ENCODE measurements around the gene SYAP1. TPM values are rescaled to one million over a fixed set of nuclear protein-coding genes. Genes with fewer than 3 reads are reported as not detected.
"Not testable (repeated sequence)": the region's sequence is repeated elsewhere in the genome, so short reads cannot be mapped to it uniquely, and the experiment has no call there.

SYAP1 gene
- total RNA-seq, 1 donor from 2014 or later = 16.0 TPM

GRCh38 chrX:16756724-16757123 lies 37.3 kb downstream of the SYAP1 start:
- peaks cover 0 to 37% of the 10 kb centered on the region in 2 donors for H3K36me3 ChIP-seq
- no peaks in the 10 kb centered on the region for H3K27me3 ChIP-seq
- no peak overlapping the region for H3K4me3 ChIP-seq
- H3K9me3 ChIP-seq = no peaks in the 10 kb centered on the region
- no peak for DNase-seq (ENCODE audit: extremely low spot score in 2 of 2)
- H3K4me1 ChIP-seq = no peaks in the 10 kb centered on the region
- intact Hi-C loops (cut with DNase I) = no loop called here
- TF ChIP-seq POLR2A (IDR thresholded peaks at IDR 0.05) (no peak), POLR2AphosphoS5 (IDR thresholded peaks at IDR 0.05; ENCODE audit: insufficient read depth in 1 of 2, low read depth in 1 of 2) (no peak)
- TF ChIP-seq, protein P1, sequence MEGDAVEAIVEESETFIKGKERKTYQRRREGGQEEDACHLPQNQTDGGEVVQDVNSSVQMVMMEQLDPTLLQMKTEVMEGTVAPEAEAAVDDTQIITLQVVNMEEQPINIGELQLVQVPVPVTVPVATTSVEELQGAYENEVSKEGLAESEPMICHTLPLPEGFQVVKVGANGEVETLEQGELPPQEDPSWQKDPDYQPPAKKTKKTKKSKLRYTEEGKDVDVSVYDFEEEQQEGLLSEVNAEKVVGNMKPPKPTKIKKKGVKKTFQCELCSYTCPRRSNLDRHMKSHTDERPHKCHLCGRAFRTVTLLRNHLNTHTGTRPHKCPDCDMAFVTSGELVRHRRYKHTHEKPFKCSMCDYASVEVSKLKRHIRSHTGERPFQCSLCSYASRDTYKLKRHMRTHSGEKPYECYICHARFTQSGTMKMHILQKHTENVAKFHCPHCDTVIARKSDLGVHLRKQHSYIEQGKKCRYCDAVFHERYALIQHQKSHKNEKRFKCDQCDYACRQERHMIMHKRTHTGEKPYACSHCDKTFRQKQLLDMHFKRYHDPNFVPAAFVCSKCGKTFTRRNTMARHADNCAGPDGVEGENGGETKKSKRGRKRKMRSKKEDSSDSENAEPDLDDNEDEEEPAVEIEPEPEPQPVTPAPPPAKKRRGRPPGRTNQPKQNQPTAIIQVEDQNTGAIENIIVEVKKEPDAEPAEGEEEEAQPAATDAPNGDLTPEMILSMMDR (IDR thresholded peaks at IDR 0.05) = no peak
- H3K27ac ChIP-seq = no peak overlapping the region

GRCh38 chrX:16761500-16761899 lies 42.1 kb downstream of the SYAP1 start:
- H3K9me3 ChIP-seq; DNase-seq (ENCODE audit: extremely low spot score in 2 of 2); H3K27me3 ChIP-seq; H3K4me3 ChIP-seq; intact Hi-C loops (cut with DNase I); H3K4me1 ChIP-seq; H3K27ac ChIP-seq: not testable (repeated sequence)
- peaks cover 0 to 21% of the 10 kb centered on the region in 2 donors for H3K36me3 ChIP-seq

- H3K9me3 ChIP-seq = no peaks in the 10 kb centered on the region
- no peak overlapping the region for H3K27ac ChIP-seq
- intact Hi-C loops (cut with DNase I) = no loop called here
- H3K36me3 ChIP-seq = peaks cover 0 to 11% of the 10 kb centered on the region in 2 donors
- H3K4me3 ChIP-seq = no peak overlapping the region
- no peak for DNase-seq (ENCODE audit: extremely low spot score in 2 of 2)
- no peaks in the 10 kb centered on the region for H3K4me1 ChIP-seq
- TF ChIP-seq, protein P1 (IDR thresholded peaks at IDR 0.05) = no peak
- no peak for TF ChIP-seq POLR2A (IDR thresholded peaks at IDR 0.05)
- no peak for TF ChIP-seq POLR2AphosphoS5 (IDR thresholded peaks at IDR 0.05; ENCODE audit: insufficient read depth in 1 of 2, low read depth in 1 of 2)
- H3K27me3 ChIP-seq = no peaks in the 10 kb centered on the region
Measured at GRCh38 chrX:16762579-16762978, 43.2 kb downstream of the SYAP1 start.

GRCh38 chrX:16765594-16765993 lies 46.2 kb downstream of the SYAP1 start:
- Histone ChIP-seq H3K9me3 (no peaks in the 10 kb centered on the region), H3K27ac (no peak overlapping the region), H3K36me3 (no peaks in the 10 kb centered on the region), H3K27me3 (no peaks in the 10 kb centered on the region), H3K4me1 (no peaks in the 10 kb centered on the region), H3K4me3 (no peak overlapping the region)
- DNase-seq (ENCODE audit: extremely low spot score in 2 of 2) = no peak
- intact Hi-C loops (cut with DNase I) = no loop called here
- TF ChIP-seq POLR2AphosphoS5 (IDR thresholded peaks at IDR 0.05; ENCODE audit: insufficient read depth in 1 of 2, low read depth in 1 of 2) (no peak), POLR2A (IDR thresholded peaks at IDR 0.05) (no peak)
- TF ChIP-seq, protein P1 (IDR thresholded peaks at IDR 0.05) = no peak

DNA sequence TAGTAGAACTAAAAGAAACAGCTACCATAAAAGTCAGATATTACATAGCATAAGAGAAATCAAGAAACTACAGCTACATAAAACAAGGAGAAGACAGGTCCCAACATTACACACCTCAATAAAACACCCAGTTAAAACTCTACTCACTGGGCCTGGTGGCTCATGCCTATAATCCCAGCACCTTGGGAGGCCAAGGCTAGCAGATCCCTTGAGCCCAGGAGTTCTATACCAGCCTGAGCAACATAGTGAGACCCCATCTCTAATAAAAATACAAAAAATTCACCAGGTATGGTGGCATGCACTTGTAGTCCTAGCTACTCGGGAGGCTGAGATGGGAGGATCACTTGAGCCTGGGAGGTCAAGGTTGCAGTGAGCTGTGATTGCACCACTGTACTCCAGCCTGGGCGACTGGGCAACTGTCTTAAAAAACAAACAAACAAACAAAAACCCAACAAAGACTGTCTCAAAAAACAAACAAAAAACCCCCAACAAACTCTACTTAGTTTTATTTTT lies 51.6 kb downstream of the SYAP1 start:
- intact Hi-C loops (cut with DNase I) = no loop called here
- no peaks in the 10 kb centered on the region for H3K36me3 ChIP-seq
- no peaks in the 10 kb centered on the region for H3K27me3 ChIP-seq
- DNase-seq (ENCODE audit: extremely low spot score in 2 of 2) = no peak
- no peak overlapping the region for H3K4me3 ChIP-seq
- H3K27ac ChIP-seq = no peak overlapping the region
- H3K9me3 ChIP-seq = no peaks in the 10 kb centered on the region
- H3K4me1 ChIP-seq = no peaks in the 10 kb centered on the region
- TF ChIP-seq POLR2A (IDR thresholded peaks at IDR 0.05) = no peak

GRCh38 chrX:16771483-16772398 lies 52.3 kb downstream of the SYAP1 start:
- no peaks in the 10 kb centered on the region for H3K9me3 ChIP-seq
- no peaks in the 10 kb centered on the region for H3K27me3 ChIP-seq
- H3K27ac ChIP-seq = no peak overlapping the region
- H3K4me1 ChIP-seq = no peaks in the 10 kb centered on the region
- DNase-seq (ENCODE audit: extremely low spot score in 2 of 2) = no peak
- TF ChIP-seq, protein P1 (IDR thresholded peaks at IDR 0.05) = no peak
- TF ChIP-seq POLR2AphosphoS5 (IDR thresholded peaks at IDR 0.05; ENCODE audit: insufficient read depth in 1 of 2, low read depth in 1 of 2) (no peak), POLR2A (IDR thresholded peaks at IDR 0.05) (no peak)
- no peak overlapping the region for H3K4me3 ChIP-seq
- intact Hi-C loops (cut with DNase I) = no loop called here
- no peaks in the 10 kb centered on the region for H3K36me3 ChIP-seq
